ENCODE measurements around the gene PSD2. TPM values are rescaled to one million over a fixed set of nuclear protein-coding genes. Genes with fewer than 3 reads are reported as not detected.

Gene PSD2
- total RNA-seq, 1 donor from 2014 or later: 0.05 TPM

DNA sequence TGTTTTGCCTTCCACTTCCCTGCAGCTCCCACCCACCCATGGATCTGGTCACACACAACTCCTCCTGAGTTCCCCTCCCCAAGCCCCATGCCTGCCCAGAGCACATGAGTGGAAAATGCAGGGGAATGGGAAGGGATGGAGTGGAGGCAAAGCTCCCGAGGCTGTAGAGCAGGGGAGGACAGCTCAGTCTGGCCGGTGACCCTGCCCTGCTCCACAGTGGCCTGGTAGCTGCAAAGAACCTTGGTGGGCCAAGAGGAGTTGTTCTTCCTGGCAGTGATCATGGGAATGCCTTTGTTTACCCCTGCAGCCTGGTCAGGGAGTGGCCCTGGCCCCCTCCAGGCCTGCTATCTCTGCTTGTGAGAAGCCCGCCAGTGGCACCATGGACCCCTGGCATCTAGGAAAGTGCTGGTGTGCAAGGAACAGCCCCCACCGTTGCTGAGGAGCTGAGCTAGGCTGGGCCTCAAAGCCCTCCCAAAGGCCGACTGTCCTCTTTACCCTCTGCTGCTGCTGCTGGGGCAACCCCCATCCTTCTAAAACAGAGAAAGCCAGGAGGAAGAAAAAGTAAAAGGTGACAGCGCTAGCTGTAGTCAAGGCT, 60.4 kb downstream of the PSD2 start:
- no peak for DNase-seq (ENCODE audit: low read depth)

DNA sequence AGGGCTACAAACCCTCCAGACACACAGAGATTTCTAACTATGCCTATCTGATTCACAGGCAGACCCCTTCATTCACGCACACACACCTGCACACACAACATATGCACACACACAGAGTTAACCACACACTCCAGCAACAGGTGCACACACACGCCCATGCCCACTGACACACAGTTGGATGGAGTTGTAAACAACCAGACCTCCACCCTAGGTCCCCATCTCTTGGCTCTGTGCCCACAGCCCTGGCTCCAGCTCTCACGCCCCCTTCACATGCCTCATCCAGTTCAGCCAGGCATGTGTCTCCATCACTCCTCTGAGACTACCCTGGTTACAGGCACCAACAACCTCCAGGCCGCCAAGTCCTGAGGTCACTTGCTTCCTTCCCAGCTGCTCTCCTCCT, 61.1 kb downstream of the PSD2 start:
- no peak for DNase-seq (ENCODE audit: low read depth)

DNA sequence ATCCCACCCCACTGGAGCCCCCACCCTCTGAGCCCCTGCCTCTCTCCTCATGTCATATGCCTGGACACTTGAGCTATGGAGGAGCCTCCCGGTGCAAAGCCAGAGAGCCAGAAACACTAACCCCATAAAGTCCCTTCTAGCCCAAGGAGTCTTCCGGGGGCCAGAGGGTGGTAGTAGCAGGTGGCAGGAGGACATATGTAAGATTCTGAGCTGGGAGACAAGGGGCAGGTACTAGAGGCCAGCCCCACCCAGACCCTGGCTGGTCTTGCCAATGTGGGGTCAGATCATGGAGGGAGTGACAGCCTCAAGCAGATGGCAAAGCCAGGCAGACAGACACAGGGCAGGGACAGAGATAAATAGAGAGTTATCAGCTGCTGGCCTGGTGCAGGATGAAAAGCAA, 63.4 kb downstream of the PSD2 start:
- DNase-seq (ENCODE audit: low read depth): no peak

DNA sequence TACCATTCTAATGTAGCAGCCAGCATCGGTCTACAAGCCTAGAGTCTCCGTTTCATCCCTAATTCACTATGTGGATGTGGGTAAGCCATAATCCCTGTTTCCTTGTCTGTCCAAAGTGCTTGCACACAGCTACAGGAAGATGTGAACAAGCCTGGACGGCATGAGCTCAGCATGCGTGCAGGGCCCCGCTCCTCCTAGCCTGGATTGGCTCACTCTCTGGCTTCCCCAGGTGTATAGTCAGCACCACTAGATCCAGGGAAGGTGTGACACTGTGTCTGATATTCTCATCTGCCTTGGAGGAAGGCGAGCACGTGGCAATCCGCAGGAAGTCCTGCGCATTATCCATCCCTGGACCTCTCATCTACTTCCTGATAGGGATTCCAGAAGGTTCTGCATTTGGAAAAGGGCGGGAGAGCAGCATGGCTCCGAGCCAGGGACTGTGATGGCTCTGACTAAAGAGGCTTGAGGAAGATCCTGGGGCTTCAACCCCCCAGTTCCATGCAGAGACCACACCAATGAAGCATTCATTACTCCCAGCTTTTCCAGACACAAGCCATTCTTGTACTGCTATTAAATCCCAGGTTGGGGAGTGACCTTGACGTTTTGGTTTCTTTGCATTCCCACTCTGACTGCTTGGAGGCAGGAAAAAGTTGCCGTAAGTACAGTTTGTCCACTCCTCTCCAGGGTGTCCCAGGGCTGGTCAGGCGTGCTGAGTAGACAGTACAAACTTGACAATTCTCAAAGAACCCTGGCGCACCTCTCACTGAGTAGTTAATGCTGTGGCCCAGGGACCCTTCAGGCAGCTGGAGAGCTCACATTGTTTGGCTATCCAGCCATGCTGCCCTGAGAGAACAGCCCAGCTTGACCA, 65.6 kb downstream of the PSD2 start:
- no peak for DNase-seq (ENCODE audit: low read depth)

DNA sequence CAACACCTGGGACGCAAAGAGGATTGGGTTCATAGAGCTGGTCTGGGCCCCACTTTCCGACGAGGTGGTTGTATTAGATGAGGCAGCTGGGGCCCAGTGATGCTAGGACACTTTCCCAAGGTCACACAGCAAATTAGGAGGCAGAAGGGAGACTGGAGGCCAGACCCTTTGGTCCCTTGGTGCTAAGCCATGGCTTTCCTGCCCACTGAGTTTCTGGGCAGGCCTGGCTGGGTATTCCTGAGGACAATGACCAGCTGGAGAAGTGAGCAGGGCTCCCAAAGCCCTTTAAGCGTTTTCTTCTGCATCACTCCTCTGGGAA, 66.2 kb downstream of the PSD2 start:
- DNase-seq (ENCODE audit: low read depth): no peak

DNA sequence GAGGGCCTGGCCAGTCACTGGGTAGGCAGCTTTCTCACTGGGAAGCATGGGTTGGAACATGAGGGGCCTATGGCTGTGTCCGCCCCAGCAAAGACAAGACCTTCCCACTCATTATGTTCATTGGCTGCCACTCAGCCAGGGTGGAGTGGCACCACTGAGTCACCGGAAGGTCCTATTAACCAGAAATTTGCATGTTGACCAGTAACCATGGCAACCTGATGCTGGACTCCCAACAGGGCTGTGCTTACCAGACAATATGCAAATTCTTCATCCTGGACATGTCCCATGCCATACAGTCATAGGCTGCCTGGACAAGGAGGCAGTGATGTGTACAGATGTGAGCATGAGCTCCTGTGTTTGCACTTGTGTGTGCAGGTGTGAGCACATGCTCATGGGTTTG, 66.7 kb downstream of the PSD2 start:
- DNase-seq (ENCODE audit: low read depth): peak; percentile 21

DNA sequence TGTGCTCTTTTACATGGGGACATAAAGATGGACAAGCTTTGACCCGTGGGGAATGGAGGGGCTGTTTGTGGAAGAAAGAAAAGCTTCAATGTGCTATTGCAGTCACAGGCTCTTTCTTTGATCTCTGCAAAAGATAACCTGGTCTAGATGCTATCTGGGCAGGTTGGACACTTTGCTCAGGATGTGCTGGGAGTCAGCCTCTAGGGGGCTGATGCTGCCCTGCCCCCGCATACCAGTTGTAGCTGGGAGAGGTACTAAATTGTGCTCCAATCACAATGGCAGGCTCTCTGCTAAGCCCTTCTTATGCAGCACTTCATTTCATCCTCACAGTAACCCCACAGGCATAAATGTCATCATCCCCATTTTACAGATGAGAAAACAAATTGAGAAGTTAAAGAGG, 67.2 kb downstream of the PSD2 start:
- DNase-seq (ENCODE audit: low read depth): no peak

DNA sequence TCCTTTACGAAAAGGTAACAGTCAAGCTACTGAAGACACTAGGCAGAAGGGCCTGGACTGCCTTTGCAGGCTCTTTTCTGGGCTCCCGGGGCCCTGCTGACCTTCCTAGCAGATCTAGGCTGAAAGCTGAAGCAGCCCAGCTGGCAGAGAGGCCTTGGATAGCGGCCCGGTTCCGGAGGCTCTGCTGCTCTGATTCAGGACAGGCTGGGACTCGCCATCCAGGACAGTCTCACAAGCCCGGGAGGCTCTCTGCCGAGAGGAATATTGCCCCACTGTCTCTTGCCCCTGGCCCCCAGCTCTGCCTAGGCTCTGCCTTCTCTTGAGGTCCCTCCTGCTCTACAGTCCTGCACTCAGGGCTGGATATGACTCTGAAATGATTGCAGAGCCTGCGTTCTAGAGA, 67.8 kb downstream of the PSD2 start:
- no peak for DNase-seq (ENCODE audit: low read depth)

DNA sequence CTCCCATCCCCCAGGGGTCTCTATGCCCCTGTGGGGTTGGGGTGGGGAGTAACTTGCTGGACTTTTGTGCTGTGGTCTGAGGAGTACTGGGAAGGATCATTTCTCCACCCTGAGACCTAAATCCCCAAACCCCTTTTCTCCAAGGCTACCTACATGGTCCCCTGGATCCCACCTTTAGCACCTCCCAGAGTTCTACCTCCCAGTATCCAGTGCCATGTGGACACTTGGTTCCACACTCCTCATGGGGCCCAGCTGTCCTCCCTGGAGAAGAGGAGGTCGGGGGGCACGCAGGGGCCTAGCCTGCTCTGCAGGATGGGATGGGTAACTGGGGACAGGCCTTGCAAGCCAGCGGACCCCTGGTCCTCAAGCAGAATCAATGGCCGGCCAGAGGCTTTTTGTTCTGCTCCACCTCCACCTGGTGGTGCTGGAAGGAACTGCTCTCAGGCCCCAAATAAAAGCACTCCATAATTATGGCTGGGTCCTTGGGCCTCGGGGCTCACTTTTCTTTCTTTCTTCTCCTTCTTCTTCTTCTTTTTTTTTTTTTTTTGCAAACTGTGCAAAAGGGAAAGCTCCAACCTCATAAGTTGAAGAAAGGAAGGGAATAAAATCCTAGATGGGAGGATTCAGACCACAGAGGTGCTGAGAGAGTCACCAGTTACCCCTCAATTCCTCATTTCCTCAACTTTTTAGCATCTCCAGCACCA, 68.4 kb downstream of the PSD2 start:
- DNase-seq (ENCODE audit: low read depth): peak; percentile 33

DNA sequence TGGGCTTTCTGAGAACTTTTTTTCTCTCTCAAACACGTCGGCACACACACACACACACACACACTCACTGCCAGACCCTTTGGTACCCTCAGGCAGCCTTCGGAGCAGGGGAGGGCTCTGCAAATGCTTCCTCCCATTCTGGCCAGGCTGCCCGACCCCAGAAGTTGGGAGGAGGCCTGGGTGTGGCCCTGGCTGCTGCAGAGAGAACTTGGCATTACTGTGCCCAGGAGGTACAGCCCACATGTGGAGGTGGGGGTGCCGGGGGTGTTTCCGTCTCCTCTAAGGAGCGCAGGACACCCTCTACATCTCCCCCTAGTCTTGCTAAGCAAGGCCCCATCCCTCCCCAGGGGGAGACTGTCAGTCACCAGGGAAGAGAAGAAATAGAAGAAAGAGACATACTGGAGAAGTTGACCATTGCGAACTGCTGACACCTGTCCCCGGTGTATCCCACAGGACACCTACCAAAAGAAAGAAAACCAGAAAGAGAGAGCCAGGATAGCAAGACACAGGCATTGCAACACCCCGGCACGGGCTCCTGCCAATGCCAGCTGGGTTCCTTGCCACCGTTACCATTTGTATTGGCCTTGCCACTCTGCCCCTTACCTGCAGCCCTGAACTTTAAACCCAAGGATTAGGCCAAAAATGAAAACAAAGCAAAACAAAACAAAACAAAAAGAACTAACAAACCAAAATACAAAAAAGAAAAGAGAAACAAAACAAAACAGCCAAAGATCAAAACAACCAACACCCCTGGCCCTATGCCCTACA, 69.3 kb downstream of the PSD2 start:
- no peak for DNase-seq (ENCODE audit: low read depth)

DNA sequence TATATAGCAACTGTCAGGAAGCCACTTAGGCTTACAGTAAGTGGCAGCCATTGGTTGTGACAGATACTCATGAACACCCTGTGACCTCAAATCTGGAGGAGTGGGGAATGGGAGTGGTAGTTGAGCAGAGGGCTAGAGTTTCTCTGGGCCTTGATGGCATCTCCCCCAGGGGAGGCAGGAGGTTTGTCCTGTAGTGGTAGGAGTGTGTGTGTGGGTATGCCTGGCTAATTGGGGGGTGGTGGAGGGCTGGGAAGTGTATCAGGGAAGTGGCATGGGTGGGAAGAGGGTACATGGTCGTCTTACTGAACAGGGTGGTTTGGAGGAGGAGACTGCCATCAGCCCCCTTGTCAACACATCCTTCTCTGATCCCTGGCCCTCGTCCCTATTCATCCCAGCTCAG, 71.5 kb downstream of the PSD2 start:
- no peak for DNase-seq (ENCODE audit: low read depth)

DNA sequence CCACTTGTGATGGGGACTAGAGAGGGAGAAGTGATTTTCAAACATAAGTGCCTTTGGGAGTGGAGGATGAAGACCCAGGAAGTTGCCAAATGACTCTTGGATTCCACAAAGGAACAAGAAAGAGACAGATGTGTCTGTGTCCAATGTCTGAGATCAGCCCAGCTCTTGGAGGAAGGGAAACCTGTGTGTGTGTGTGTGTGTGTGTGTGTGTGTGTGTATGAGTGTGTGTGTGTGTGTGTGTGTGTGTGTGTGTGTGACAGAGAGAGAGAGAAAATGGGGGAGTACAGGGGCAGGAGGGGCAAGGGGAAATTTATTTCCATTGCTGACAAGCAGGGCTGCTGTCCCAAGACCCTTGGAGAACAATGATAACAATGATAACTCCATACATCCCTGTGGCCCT, 72.0 kb downstream of the PSD2 start:
- DNase-seq (ENCODE audit: low read depth): no peak

DNA sequence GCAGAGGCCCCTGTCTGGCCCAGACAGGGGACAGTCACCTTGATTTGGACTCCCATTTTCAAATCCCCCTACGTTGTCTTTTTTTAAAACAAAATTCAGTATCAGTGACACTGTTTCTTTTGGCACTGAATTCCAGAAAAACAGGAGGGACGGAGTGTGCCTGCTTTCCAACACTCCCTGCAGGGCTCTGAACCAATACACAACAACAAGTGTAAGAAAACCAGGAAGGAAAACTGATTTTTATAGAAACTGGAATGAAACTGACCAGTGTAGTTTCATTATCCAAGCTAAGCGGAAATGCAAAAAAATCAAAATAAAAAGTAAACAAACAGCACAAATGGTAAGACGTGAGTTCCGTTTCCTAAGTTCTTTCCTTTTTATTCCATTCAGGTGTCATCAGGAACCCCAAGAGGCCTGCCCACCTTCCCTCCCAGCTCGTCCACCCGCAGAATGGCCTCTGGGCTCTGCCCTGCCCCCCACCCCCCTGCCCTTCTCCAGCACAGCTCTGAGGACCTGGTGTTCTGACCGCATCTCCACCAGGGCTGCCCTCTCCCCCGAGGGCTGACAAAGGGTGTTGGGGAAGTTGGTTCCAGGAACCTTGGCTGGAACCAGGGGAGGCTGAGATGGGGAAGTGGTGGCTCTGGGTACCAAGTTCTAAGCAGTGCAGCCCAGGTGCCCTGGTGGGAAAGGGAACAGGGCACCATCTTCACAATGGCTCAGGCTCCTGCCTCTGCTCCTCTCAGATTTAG, 73.6 kb downstream of the PSD2 start:
- no peak for DNase-seq (ENCODE audit: low read depth)

DNA sequence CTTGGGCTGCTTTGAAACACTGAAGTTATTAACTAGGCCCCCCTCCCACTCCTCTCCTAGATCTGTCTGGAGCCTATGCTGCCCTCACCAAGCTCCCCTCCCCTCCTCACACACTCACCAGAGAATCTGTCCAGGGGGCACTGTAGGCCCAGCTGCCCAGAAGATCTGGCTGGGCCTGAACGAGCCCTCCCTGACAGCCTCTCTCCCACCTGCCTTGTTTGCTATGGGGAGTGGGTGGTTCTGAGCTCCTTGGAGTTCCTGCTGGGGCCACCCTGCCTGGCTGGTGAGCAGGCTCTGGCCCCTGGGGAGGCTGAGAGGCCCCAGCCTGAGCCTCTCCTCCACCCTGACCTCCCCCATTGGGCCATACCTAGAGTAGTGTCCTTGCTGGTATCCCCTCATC, 75.1 kb downstream of the PSD2 start:
- DNase-seq (ENCODE audit: low read depth): no peak

DNA sequence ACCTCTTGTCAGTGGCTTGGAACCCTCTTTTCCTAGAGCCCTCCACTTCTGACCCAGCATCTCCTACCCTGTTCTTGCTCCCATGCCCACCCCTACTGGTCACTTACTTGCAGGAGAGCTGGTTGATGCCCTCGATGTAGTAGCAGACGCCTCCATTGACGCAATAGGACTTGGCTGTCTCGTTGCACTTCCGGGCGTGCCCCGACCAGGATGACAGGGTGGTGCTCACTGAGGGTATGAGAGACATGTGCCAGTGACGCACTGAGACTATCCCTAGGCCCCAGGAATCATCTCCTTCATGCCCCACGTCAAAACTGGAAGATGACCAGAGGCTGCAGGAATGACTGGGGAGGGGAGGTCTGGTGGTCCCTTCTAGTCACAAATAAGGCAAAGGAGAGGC, 76.0 kb downstream of the PSD2 start:
- no peak for DNase-seq (ENCODE audit: low read depth)

DNA sequence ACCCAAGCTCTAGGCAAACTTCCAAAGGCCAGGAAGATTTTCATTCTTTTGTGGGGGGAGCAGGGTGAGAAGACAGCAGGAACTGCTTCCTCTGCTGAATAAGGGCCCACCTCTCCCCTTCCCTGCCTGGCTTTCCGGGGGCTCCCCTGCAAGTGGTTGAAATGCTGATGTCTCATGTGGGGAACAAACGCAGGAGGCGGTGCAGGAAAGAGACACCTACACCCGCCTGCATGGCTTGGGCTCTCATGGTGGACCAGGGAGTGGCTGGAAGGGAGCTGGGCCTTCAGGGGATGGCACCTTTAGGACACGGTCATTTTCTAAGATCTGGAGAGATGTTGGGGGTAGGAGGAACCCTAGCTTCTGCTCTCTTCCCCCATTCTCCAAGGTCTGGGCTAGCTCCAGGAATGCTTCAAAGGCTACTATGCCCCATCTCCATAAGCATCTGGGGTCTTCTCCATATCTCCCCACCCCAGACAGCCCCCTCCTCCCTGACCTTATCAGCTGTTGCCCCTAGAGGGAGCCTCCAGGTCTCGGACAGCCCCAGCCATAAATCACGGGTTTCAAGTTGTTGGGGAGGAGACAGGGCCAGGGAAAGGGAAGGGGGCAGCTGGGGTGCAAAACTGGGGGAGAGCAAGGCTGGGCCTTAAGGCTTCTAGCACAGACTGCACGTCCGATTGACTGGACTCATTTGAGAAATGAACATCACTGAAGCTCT, 76.6 kb downstream of the PSD2 start:
- no peak for DNase-seq (ENCODE audit: low read depth)

DNA sequence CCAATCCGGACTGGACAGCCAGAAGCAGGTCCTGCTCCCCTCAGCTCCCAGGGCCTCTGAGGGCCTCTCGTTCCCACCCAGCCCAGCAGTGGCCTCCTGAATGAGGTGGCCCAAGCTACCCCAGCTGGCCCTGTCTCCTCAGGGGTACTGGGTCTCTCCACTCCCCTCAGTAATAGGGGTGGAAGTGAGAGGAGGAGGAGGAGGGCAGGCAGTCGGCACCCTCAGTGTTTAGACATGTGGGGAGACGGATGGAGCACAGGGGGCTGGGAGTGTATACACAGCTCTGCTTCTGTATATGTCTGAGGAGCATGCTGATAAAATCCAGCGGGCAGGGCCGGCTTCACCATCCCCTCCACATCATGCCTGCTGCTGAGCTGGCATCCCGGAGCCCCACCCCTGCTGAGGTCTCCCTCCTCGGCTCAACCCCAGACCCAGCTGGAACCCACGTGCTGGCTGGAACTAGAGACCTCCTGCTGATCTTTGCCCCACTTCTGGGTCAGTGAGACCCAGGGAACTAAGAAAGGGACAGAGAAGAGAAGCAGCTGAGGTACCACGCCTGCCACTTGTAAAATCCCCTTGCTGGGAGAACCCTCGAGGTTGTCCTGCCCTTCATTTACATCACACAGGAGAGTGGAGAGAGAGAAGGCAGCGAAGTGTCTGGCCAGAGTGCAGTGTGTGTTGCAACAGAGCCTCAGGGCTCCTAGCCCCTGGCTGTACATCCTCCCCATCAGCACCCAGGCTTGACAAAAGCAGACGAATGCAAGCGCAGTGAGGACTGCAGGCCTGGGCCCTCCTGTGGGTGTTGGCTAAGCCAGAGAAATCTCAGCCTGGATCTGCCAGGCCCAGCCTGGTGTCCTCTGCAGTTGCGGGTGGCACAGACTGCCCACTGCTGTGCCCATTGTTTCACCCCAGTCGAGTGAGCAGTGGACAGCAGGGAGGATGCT, 77.5 kb downstream of the PSD2 start:
- DNase-seq (ENCODE audit: low read depth): no peak

DNA sequence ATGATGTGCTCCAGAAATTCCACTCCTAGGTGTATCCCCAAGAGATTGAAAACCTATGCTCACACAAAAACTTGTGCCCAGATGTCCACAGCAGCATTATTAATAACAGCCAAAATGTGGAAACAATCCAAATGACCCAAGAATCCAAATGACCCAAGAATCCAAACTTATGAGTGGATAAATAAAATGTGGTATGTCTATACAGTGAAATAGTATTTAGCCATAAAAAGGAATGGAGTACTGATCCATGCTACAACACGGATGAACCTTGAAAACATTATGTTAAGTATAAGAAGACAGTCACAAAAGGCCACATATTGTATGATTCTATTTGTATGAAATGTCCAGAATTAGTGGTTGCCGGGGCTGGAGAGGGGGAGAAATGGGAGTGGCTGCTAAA, 80.3 kb downstream of the PSD2 start:
- no peak for DNase-seq (ENCODE audit: low read depth)

DNA sequence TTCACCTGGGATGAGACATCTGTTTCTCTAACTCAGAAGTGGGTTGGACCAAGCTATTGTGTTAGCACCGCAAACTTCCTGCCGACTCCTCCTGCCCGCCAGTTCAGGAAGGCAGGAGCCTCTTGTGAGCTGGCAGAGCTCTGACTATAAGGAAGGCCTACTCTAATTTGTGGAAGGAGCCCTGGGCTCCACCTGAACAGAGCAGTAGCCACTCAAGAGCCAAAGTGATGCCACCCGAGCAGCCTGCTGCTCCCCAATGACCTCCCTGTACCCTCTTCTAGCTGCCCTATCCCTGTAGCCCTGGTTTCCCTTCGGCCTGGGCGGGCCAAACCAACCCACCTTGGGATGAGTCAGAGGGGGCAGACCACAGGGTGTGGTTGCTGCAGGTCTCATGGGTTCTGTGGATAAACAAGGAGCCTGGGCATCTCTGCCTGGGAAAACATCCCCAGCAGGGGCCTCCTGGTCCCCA, 81.6 kb downstream of the PSD2 start:
- no peak for DNase-seq (ENCODE audit: low read depth)

DNA sequence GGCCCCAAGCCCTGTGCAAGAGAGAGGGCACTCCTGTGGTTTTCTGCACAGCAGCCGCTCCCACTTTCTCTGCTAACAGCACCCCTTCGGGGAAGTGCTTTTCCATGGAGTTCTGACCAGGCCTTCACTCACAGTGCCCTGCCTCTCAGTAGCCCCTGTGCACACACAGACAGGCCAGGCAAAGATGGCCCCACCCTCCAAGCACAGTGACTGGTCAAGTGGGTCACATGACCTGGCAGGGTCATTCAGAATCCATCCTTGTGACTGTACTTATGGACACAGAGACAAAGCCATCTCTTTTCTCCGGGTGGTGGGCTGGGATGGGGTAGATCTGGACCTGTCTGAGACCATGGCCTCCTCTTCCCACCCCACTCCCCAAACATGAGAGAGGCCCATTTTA, 82.5 kb downstream of the PSD2 start:
- no peak for DNase-seq (ENCODE audit: low read depth)
